Type B pancreatic cell (in vitro differentiated cells): ENCODE measurements around the gene SPATS1. TPM values are rescaled to one million over a fixed set of nuclear protein-coding genes. Genes with fewer than 3 reads are reported as not detected.

Experiments
- DNase-seq: peaks from one replicate; pipeline ENCODE4 v3.0.0; 2021; ENCODE audit warnings: mixed read lengths; ENCODE audit not compliant: unreplicated experiment; ENCODE audit errors: extremely low spot score
- H3K27ac Mint-ChIP-seq: 2 replicates; pipeline ENCODE4 v1.8.0; 2021; ENCODE audit warnings: mild to moderate bottlenecking, mixed read lengths
- H3K27me3 Mint-ChIP-seq: 2 replicates; pipeline ENCODE4 v1.8.0; 2021; ENCODE audit warnings: mixed read lengths
- H3K36me3 Mint-ChIP-seq: 2 replicates; pipeline ENCODE4 v1.8.0; 2021; ENCODE audit warnings: mixed read lengths
- H3K4me1 Mint-ChIP-seq: one replicate; pipeline ENCODE4 v1.8.0; 2021; ENCODE audit warnings: mixed read lengths; ENCODE audit not compliant: unreplicated experiment
- H3K4me3 Mint-ChIP-seq: 2 replicates; pipeline ENCODE4 v1.8.0; 2021; ENCODE audit warnings: mild to moderate bottlenecking, mixed read lengths
- H3K9me3 Mint-ChIP-seq: 2 replicates; pipeline ENCODE4 v1.8.0; 2021; ENCODE audit warnings: mixed read lengths
- CTCF ChIP-seq: fragments of 200-600 bp; sonication (generic); conservative IDR thresholded peaks from 2 replicates; pipeline ENCODE4 v1.5.0; 2021; ENCODE audit warnings: antibody characterized with exemption, mild to moderate bottlenecking
- total RNA-seq: library from RNA; stranded (reverse); gene quantifications from 2 replicates; pipeline ENCODE4 v1.2.1, GENCODE V29; 2021; ENCODE audit warnings: low replicate concordance

The SPATS1 gene
- total RNA-seq, 1 donor from 2014 or later, result not detected

- Mint-ChIP-seq H3K9me3 (no peaks in the 10 kb centered on the region), H3K27me3 (peaks cover 16% of the 10 kb centered on the region), H3K27ac (no peak overlapping the region), H3K36me3 (peaks cover 16% of the 10 kb centered on the region), H3K4me1 (peaks cover 4% of the 10 kb centered on the region), H3K4me3 (no peak overlapping the region)
- DNase-seq, result no peak
- no peak for TF ChIP-seq CTCF
Observed at GRCh38 chr6:44302856-44303255, 39.6 kb upstream of the SPATS1 start.

- DNase-seq, result no peak
- Mint-ChIP-seq H3K27ac (no peak overlapping the region), H3K27me3 (peaks cover 7% of the 10 kb centered on the region), H3K9me3 (no peaks in the 10 kb centered on the region), H3K4me1 (peaks cover 4% of the 10 kb centered on the region), H3K4me3 (no peak overlapping the region), H3K36me3 (peaks cover 19% of the 10 kb centered on the region)
- TF ChIP-seq CTCF, result no peak
Observed at GRCh38 chr6:44303842-44304241, 38.6 kb upstream of the SPATS1 start.

- Mint-ChIP-seq H3K36me3 (peaks cover 19% of the 10 kb centered on the region), H3K4me1 (peaks cover 4% of the 10 kb centered on the region), H3K4me3 (no peak overlapping the region), H3K27ac (no peak overlapping the region), H3K9me3 (no peaks in the 10 kb centered on the region), H3K27me3 (no peaks in the 10 kb centered on the region)
- TF ChIP-seq CTCF, result peak; percentile 84
- DNase-seq, result no peak
Observed at GRCh38 chr6:44304282-44305199, 37.9 kb upstream of the SPATS1 start.

- H3K27me3 Mint-ChIP-seq, result no peaks in the 10 kb centered on the region
- no peak overlapping the region for H3K27ac Mint-ChIP-seq
- DNase-seq, result no peak
- no peak for TF ChIP-seq CTCF
- no peaks in the 10 kb centered on the region for H3K9me3 Mint-ChIP-seq
- H3K4me1 Mint-ChIP-seq, result peaks cover 4% of the 10 kb centered on the region
- peaks cover 24% of the 10 kb centered on the region for H3K36me3 Mint-ChIP-seq
- no peak overlapping the region for H3K4me3 Mint-ChIP-seq
Observed at GRCh38 chr6:44305200-44305725, 37.2 kb upstream of the SPATS1 start.

- DNase-seq, result no peak
- peaks cover 20% of the 10 kb centered on the region for H3K36me3 Mint-ChIP-seq
- H3K27ac Mint-ChIP-seq, result no peak overlapping the region
Observed at GRCh38 chr6:44306710-44307109, 35.7 kb upstream of the SPATS1 start.

More at GRCh38 chr6:44306710-44307109, 35.7 kb upstream of the SPATS1 start:
- TF ChIP-seq CTCF, result no peak
- no peaks in the 10 kb centered on the region for H3K9me3 Mint-ChIP-seq
- H3K27me3 Mint-ChIP-seq, result no peaks in the 10 kb centered on the region
- H3K4me3 Mint-ChIP-seq, result no peak overlapping the region
- H3K4me1 Mint-ChIP-seq, result peaks cover 7% of the 10 kb centered on the region
